Dendritic cell treated with granulocyte-macrophage colony-stimulating factor and Interleukin-4, amounts not matched to agents 40 ng/mL and 50 ng/mL, for 4 days (primary cell): ENCODE measurements around the gene MFAP5.

ENCODE experiments used
- H3K27ac Mint-ChIP-seq: one replicate; pipeline ENCODE4 v1.8.0; 2022; ENCODE audit warnings: mild to moderate bottlenecking, mixed read lengths
- H3K27me3 Mint-ChIP-seq: one replicate; pipeline ENCODE4 v1.8.0; 2022; ENCODE audit warnings: mild to moderate bottlenecking, mixed read lengths
- H3K36me3 Mint-ChIP-seq: one replicate; pipeline ENCODE4 v1.8.0; 2022; ENCODE audit warnings: low read depth, mixed read lengths
- H3K4me1 Mint-ChIP-seq: one replicate; pipeline ENCODE4 v1.8.0; 2022; ENCODE audit warnings: low read depth, mixed read lengths
- H3K4me3 Mint-ChIP-seq: one replicate; pipeline ENCODE4 v1.8.0; 2022; ENCODE audit warnings: mild to moderate bottlenecking, moderate library complexity, mixed read lengths
- H3K9me3 Mint-ChIP-seq: one replicate; pipeline ENCODE4 v1.8.0; 2022; ENCODE audit warnings: mixed read lengths
- intact Hi-C: fragments of 100-400 bp; cut with micrococcal nuclease; formaldehyde crosslinking; loops from one replicate; pipeline ENCODE4 v1.15.0; 2022

MFAP5 gene, protein sequence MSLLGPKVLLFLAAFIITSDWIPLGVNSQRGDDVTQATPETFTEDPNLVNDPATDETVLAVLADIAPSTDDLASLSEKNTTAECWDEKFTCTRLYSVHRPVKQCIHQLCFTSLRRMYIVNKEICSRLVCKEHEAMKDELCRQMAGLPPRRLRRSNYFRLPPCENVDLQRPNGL

DNA sequence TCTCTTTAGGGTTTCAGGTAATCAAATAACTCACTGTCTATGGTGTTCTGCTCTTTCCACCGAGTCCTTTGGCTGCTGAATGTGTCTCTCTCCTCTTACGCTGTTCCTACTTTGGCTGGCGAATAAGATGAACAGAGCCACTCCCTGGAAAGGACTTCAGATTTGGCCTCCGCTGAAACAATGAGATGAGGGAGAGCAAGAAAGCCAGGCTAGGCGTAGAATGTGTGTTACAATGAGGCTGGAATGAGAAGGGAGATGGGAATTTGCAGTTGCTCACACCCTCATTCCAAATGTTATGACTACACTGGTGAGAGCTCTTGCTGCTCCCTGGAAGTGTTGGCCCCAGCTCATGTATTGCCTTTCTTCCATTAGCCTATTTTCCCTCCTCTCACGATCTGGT lies at the start of gene MFAP5:
Gene MFAP5, minus strand, starts transcription at position 234 of the 400 bp plus-strand sequence. CDS start 722 bp downstream, outside the sequence.
- H3K4me3 Mint-ChIP-seq = no peak within 1 kb of the TSS
- H3K4me1 Mint-ChIP-seq = peaks cover 5% of the 10 kb centered on the region
- H3K9me3 Mint-ChIP-seq = no peaks in the 10 kb centered on the region
- peaks cover 4% of the 10 kb centered on the region for H3K27me3 Mint-ChIP-seq
- no peak within 1 kb of the TSS for H3K27ac Mint-ChIP-seq
- no peaks in the 10 kb centered on the region for H3K36me3 Mint-ChIP-seq
- intact Hi-C loops = loop anchor here (5.0 kb wide), 1 partner anchor 380 kb away; no protein-coding TSS in a partner anchor

DNA sequence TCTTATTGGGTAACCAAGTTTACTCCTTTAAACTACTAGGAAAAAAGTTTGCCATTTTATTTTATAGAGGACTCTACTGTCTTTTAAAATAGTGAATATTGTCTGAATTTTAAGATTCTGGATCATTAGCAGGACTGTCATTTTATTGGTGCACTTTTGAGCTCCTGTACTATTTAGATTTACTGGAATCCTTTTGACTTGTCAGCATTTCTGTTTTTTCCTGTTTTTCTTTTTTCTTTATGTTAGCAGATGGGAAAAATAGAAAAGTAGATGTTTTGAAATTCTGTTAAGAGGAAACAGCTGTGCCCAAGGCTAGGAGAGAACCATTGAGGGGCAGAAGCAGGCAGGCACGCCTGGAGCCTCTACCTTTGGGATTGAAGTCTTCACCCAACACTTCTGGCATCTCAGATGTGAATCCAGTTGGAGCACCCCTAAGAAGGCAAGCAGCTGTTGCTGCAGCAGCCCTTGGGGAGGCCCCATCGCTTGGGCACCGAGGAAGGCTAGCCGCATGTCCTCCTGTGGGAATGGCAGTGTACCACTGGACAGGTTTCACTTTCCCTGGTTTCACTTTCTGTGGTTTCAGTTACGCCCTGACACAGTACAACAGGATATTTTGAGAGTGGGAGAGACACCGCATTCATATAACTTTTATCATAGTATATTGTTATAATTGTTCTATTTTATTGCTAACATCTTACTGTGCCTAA lies 46.7 kb upstream of the MFAP5 start:
- no peaks in the 10 kb centered on the region for H3K9me3 Mint-ChIP-seq
- H3K27me3 Mint-ChIP-seq = no peaks in the 10 kb centered on the region
- peak overlapping the region; percentile 43 for H3K27ac Mint-ChIP-seq
- peaks cover 11% of the 10 kb centered on the region for H3K4me1 Mint-ChIP-seq
- intact Hi-C loops = no loop called here
- peak overlapping the region; percentile 63 for H3K4me3 Mint-ChIP-seq
- H3K36me3 Mint-ChIP-seq = no peaks in the 10 kb centered on the region

DNA sequence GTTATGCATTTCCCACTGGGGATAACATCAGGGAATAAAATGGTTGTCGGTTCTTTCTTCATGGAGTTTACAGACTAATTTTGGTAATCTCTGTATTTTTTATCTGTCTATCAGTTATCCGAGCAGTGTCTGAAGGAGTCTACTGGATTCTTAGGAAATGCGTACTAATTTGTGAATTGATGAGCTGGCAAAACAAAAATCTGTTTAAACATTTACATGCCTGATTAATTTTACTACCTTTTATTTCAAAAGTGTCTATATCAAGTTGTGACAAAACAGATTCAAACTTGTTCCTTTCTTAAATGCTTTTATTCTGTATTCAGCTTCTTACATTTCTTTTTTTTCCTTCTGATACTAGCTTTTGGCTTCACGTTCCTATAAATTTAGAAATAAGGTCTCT lies 39.5 kb upstream of the MFAP5 start:
- intact Hi-C loops = no loop called here
- peaks cover 14% of the 10 kb centered on the region for H3K36me3 Mint-ChIP-seq
- H3K9me3 Mint-ChIP-seq = no peaks in the 10 kb centered on the region
- H3K27ac Mint-ChIP-seq = no peak overlapping the region
- peaks cover 18% of the 10 kb centered on the region for H3K4me1 Mint-ChIP-seq
- peaks cover 14% of the 10 kb centered on the region for H3K27me3 Mint-ChIP-seq
- H3K4me3 Mint-ChIP-seq = no peak overlapping the region

DNA sequence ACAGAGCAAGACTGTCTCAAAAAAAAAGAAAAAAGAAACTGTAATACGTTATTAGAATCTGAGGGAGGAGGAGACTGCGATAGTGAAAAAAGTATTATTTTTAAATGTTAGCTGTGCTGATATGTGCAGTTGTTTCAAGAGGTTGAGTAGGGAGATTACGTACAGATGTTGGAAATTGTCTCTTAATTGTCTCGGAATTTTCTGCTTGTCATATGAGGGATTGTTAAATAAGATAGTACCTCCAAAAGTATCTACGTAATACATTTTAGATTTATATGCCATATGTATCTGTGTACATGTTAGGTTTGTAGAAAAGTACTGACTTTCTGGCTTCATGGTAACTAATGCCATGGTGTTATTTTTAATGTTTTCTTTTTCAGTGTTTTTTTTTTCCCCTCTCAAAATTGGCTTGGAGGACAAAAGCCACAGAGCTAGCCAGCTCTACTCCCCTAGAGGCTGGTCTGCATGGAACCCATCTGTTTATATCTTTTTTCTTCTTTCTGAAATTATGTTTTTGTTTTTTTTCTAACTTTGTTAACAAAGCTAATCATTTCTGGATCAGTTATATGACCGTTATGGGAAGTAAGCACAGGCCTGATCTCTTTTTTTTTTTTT lies 38.5 kb upstream of the MFAP5 start:
- Mint-ChIP-seq H3K4me3 (no peak overlapping the region), H3K27ac (no peak overlapping the region), H3K4me1 (peaks cover 18% of the 10 kb centered on the region), H3K36me3 (peaks cover 14% of the 10 kb centered on the region), H3K9me3 (no peaks in the 10 kb centered on the region), H3K27me3 (peaks cover 20% of the 10 kb centered on the region)
- intact Hi-C loops = no loop called here

DNA sequence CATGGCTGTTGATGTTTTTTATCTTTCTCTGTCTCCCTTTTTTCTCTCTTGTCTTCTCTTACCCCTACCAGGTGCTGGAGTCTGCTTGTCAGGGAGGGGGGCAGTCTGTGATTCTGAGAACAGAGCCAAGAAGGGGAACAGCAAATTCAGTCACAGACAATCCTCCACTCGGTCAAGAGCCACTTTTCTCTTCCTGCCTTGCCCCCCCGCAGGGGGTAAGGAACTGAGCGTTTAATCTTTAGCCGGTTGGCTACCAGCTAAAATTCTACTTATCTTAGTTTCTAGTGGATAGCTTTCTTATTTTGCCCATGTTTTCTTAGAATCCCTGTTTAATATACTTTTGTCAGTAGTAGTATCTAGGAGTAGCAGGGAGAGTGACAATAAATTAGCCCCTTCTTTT lies 37.1 kb upstream of the MFAP5 start:
- peak overlapping the region; percentile 41 for H3K4me3 Mint-ChIP-seq
- peaks cover 20% of the 10 kb centered on the region for H3K27me3 Mint-ChIP-seq
- peaks cover 18% of the 10 kb centered on the region for H3K4me1 Mint-ChIP-seq
- peaks cover 14% of the 10 kb centered on the region for H3K36me3 Mint-ChIP-seq
- no peaks in the 10 kb centered on the region for H3K9me3 Mint-ChIP-seq
- peak overlapping the region; percentile 29 for H3K27ac Mint-ChIP-seq
- intact Hi-C loops = no loop called here

DNA sequence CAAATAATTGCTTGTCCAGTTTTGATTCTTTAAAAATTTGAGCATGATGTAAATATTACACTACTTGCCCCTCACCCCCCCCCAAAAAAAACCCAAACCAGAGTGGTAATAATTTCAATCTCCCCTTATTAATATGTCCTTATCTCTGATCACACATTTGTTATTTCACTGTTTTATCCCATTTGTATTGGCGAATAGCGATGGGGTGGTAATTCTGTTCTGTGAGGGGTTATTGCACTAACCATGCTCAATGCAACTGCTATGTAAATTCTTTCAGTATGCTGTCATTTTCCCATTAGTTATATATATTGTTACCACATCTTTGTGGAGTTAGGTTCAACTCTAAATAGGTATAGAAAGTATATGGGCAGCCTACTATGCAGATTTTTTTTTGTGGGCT lies 36.3 kb upstream of the MFAP5 start:
- H3K4me3 Mint-ChIP-seq = peak overlapping the region; percentile 96
- H3K9me3 Mint-ChIP-seq = no peaks in the 10 kb centered on the region
- peak overlapping the region; percentile 87 for H3K27ac Mint-ChIP-seq
- intact Hi-C loops = no loop called here
- H3K27me3 Mint-ChIP-seq = peaks cover 20% of the 10 kb centered on the region
- H3K4me1 Mint-ChIP-seq = peaks cover 18% of the 10 kb centered on the region
- peaks cover 14% of the 10 kb centered on the region for H3K36me3 Mint-ChIP-seq

DNA sequence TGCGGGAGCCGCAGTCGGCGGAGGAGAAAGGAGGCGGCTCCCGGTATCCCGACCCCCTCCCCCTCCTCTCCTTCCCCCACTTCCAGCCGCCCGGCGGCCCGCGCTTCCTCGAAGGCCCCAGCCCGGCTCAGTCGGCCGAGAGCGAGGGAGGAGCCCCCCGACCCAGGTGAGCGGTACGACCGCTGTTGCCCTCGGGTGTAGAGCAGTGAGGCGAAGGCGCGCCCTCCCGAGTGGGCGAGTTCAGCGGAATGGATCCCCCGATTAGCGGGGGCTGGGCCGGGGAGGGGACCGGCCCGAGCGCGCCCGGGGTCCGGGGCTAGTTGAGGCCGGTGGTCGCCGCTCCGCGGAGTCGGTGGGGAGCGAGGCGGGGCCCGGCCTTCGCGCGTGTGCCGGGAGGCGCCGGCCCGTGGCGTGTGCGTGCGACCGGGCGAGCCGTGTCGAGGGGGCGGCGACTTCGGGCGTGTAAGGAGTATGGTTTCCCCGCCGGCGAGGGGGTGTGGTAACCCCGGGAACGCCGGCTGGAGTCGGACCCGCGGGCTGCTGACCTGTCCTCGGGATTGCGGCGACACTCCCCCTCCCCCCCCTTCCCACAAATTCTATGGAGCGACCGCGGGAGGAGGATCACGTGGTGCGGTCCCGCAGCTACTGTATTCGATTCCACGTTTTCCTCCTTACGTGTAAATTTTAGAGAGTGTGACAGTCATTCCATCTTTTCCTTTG lies 35.7 kb upstream of the MFAP5 start:
- intact Hi-C loops = no loop called here
- Mint-ChIP-seq H3K36me3 (peaks cover 14% of the 10 kb centered on the region), H3K4me1 (peaks cover 18% of the 10 kb centered on the region), H3K27ac (peak overlapping the region; percentile 87), H3K9me3 (no peaks in the 10 kb centered on the region), H3K4me3 (peak overlapping the region; percentile 96), H3K27me3 (peaks cover 20% of the 10 kb centered on the region)

DNA sequence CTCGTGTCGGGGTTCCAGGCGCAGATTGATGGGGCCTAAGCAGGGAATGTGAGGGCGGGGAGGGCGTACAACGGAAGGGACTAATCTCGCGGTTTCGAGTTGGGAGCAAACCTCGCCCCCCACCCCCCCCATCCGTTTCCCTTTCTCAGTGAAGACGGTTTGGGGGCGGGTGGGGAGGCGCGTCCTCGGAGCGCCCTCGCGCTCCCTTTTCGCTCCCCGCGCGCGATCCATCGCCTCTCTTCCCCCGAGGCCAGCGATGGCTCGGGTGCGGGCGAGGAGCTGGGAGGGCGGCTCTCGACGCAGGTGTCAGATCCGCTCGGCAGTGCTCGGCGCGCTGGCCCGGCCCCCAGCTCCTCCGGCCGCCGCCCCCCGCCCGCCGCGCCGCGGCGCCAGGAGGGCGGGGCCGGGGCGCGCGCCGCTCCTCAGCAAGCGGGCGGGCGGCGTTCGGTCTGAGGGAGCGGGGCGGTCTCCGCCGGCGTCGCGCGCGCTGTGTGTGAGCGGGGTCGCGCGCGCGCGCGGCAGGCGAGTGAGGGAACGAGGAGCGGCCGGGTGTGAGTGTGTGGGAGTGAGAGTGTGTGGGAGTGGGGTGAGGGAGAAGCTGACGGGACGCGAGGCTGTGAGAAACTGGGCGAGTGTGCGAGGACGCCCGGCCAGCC lies 35.0 kb upstream of the MFAP5 start, which contains the start of gene RIMKLB:
Gene RIMKLB, plus strand, starts transcription at position 516 of the 656 bp plus-strand sequence. CDS start 15,876 bp downstream, outside the sequence.
- Mint-ChIP-seq H3K36me3 (peaks cover 14% of the 10 kb centered on the region), H3K27ac (peak within 1 kb of the TSS; percentile 87)

DNA sequence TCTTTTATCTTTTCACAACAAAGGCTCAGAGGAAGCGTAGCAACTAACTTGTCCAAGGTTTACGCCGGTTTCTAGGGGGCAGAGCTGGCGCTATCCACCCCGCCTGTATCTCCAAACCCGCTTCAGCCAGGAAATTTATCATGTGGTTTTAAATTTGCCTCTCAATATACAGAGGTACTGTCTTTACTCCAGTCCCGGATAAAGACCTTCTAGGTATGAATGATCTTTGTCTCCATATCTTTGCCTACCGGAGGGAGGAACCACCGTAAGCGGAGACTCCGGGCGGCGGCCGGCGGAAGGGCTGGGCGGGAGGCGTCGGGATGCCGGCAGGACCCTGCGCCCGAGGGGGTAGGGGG lies 34.5 kb upstream of the MFAP5 start:
- Mint-ChIP-seq H3K4me3 (peak overlapping the region; percentile 96), H3K36me3 (peaks cover 14% of the 10 kb centered on the region), H3K9me3 (no peaks in the 10 kb centered on the region), H3K27ac (peak overlapping the region; percentile 87), H3K4me1 (peaks cover 18% of the 10 kb centered on the region), H3K27me3 (peaks cover 23% of the 10 kb centered on the region)
- intact Hi-C loops = no loop called here

More for the DNA sequence above, 35.0 kb upstream of the MFAP5 start, which contains the start of gene RIMKLB:
- H3K27me3 Mint-ChIP-seq = peaks cover 21% of the 10 kb centered on the region
- intact Hi-C loops = no loop called here
- peaks cover 18% of the 10 kb centered on the region for H3K4me1 Mint-ChIP-seq
- H3K9me3 Mint-ChIP-seq = no peaks in the 10 kb centered on the region
- peak within 1 kb of the TSS; percentile 96 for H3K4me3 Mint-ChIP-seq

DNA sequence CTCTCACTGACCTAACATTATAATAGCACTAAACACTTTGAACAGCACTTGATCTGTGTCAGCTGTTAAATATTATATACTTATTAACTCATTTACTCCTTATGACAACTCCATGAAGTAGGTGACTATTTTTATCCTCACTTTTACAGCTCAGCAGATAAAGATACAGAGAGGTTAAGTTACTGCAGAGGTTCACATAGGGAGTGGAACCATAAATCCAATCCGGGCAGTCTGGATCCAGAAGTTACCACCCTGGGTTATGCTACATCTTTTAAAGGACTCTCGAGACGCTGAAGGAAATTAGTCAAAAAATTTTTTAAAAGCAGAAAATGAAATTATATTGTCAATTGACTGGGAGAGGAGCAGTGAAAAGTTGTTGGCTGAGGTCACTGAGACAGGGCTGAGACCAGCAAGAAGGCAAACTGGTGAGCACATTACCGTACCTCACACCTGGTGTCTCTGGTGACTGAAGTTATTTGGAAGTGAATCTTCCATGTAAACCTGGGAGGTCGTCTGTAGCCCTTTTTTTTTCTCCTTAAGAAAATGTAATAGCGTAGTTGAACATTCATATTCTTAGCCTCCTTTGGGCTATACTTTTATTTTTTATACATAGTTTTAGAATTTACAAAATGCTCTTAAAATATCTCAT lies 33.9 kb upstream of the MFAP5 start:
- intact Hi-C loops = no loop called here
- peak overlapping the region; percentile 87 for H3K27ac Mint-ChIP-seq

DNA sequence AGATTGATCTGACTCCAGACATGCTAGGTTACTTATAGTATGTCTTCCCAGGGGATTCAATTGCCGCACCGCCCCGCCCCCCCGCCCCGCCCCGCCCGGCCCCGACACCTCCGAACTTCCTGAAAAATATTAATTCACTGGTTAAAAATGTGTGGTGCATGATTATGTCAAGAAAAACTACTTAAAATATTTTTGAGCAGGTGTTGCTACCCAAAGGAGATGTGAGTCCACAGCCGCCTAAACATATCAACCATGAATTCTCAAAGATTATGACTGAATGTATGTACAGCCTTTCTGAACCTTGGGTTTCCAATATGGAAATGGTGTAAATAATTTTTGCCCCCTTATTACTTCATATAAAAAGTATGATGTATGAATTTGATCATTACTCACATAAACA lies 32.5 kb upstream of the MFAP5 start:
- Mint-ChIP-seq H3K4me1 (peaks cover 15% of the 10 kb centered on the region), H3K36me3 (peaks cover 14% of the 10 kb centered on the region), H3K4me3 (no peak overlapping the region), H3K27ac (no peak overlapping the region), H3K27me3 (peaks cover 23% of the 10 kb centered on the region), H3K9me3 (no peaks in the 10 kb centered on the region)
- intact Hi-C loops = no loop called here

More for the DNA sequence above, 33.9 kb upstream of the MFAP5 start:
- H3K9me3 Mint-ChIP-seq = no peaks in the 10 kb centered on the region
- peak overlapping the region; percentile 96 for H3K4me3 Mint-ChIP-seq
- peaks cover 18% of the 10 kb centered on the region for H3K4me1 Mint-ChIP-seq
- H3K27me3 Mint-ChIP-seq = peaks cover 23% of the 10 kb centered on the region
- peaks cover 14% of the 10 kb centered on the region for H3K36me3 Mint-ChIP-seq

DNA sequence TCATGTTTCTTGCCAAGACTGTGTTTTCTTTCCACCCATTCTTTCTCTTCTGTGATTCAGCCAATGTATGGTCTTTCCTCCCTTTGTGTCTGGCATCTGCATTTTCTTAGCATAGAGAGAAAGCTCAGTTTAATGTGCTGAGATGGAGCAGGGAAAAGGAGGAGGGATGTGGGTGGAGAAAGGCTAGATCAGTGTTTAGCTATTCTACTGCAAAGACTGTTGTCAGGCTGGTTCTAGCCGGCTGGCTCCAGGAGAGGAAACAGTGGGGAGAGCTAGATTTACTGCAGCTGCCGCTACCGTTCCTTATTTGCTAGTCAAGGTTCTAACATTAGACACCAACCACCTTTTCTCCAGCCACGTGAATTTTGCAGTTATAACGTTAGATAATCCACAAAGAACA lies 29.9 kb upstream of the MFAP5 start:
- no peaks in the 10 kb centered on the region for H3K4me1 Mint-ChIP-seq
- intact Hi-C loops = no loop called here

DNA sequence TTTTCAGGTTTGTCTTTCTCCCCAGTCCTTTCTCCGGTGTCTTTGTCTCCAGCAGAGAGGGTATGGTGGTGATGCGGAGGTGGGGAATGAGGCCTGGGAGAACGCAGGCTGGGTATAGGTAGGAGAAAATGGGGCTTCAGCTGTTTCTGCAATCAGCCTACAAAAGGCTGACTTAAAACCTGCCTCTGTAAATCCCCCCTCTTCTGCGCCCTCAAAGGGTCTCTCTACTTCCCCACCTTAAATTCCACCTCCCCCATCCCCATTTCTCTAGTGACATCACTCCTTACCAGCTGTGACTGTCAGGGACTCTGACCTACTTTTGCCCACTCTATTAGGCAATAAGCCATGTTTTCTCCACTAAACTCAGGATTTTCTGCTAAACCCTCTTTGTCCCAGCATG lies 27.1 kb upstream of the MFAP5 start:
- intact Hi-C loops = no loop called here
- Mint-ChIP-seq H3K9me3 (no peaks in the 10 kb centered on the region), H3K4me1 (peaks cover 6% of the 10 kb centered on the region), H3K36me3 (no peaks in the 10 kb centered on the region), H3K27me3 (peaks cover 4% of the 10 kb centered on the region), H3K27ac (no peak overlapping the region), H3K4me3 (no peak overlapping the region)

More for the DNA sequence above, 29.9 kb upstream of the MFAP5 start:
- Mint-ChIP-seq H3K9me3 (no peaks in the 10 kb centered on the region), H3K27ac (no peak overlapping the region), H3K27me3 (peaks cover 12% of the 10 kb centered on the region), H3K36me3 (peaks cover 1% of the 10 kb centered on the region), H3K4me3 (no peak overlapping the region)
